Measurements from ENCODE around the gene DQX1.

Gene DQX1

DNA sequence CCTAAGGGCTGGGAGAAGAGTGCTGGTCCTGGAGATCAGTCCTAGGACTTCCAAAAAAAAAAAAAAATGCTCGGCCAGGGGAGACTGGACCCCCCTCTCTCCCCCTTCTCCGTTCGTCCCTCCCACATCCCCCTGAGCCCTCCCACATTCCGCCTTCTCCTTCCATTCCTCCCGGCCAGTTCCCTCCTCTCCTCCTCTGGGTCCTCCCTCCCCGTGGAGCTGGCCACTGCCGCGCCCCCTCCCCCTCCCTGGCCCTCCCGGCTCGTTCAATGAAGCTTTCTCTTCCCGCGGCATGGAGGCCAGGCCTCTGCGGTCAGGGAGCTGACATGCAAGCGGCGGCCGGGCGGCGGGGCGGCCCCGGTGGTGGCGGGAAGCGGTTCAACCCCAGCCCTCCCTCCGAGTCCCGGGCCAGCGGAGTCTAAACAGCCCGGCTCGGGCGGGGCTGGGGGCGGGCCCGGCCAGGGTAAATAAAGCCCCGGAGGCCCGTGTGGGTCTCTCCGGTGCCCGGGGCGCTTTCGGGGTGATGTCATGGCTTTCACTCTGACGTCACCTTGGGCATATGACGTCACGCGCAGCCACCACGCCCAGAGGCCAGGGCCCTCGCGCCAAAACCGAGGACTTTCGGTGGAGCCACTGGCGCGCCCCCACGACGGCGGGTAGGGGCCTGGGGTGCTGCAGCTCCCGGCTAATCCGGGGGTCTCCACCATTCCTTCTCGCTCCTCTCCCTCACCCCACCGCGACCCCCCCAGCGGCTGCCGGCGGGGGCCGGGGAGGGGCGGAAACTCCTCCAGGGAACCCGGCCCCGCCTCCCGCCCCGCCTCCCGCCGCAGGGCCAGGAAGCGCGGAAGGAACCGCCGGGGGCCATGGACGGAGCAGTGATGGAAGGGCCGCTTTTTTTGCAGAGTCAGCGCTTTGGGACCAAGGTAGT, 28.1 kb upstream of the DQX1 start, which contains the start of the genes DOK1 and LOXL3:
Gene DOK1, plus strand, starts transcription at position 829 of the 928 bp plus-strand sequence. Its CDS starts 35 bp downstream, at position 864.
Gene LOXL3, minus strand, starts transcription at position 51 of the 928 bp plus-strand sequence. CDS start 1,308 bp downstream, outside the sequence.
- peak; percentile 94 for DNase-seq

DNA sequence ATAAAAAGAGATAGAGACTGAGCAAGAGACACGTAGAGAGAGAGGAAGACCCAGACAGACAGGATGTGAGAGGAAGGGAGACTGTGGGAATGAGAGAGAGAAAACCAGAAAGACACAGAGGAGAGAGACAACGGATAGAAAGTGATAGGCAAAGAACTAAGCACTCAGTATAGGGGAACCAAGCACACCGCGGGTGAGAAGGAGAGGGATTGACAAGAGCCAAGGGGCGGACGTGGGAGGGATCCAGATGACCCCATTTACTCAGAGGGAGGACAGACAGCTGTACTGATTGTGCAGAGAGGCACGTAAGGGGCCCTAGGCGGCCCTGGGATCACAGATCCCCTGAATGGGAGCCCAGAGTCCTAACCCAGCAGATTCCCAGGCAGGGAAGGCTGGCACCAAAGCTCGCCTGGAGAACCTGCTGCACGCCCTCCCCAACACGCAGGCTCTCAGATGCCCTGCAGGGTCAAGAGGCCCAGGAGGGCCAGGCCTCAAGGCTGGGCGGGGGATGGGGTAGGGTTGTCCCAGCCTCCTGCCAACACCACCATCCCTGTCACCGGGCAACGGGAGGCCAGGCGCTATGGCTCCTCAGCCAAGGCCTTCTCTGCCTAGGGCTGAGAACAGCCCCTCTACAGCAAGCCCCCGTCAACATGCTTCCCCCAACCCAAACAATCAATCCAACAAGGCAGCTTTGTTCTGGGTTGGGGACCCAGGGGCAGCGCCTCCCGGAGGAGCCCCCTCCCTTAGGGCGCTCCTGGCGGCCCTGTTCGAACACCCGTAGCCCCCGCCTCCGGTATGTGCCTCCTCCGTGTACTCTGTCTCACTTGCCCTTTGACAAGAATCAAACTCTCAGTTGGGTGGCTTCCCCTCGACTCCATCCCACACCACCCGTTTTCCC, 27.1 kb upstream of the DQX1 start:
- DNase-seq, result no peak

DNA sequence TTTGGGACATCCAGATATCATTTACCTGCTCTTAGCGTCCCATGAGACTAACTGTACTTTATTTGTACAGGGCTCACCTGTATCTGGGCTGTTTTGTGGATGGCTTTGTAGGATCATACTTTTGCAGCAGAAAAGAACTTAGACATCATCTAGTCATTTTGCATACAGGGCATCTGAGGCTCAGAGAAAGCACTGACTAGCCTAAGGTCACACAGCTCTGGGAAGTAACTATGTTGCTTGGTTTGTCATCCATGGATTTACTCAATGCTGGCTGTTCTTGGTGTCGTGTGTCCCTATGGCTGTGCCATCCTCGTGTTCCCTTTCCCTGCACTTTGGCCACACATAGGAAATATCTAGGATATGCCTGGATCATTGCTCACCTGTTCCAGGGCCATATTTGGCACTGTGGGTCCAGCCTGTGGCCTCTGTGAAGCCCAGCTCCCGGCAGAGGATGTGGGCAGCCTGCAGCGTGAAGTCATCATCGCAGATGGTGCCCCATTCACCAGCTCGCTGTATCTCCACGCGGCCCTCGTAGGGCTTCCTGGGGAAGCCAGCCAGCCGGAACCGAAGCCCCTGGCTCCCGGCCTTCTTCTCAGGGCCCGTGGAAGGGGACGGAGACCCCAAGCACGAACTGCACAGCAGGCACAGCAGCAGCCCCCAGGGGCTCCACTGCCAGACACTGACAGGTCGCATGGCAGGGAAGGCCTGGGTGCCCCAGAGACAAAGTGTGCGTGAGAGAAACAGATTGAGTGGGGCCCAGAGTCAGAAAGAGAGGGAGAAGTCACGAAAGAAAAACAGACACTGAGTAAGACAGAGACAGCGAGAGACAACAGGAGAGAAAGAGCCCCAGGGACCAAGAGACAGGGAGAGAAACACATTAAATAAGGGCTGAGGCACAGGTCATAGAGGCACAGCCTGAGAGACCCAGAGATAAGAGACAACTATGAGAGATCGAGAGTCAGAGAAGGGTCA, 26.2 kb upstream of the DQX1 start:
- no peak for DNase-seq

DNA sequence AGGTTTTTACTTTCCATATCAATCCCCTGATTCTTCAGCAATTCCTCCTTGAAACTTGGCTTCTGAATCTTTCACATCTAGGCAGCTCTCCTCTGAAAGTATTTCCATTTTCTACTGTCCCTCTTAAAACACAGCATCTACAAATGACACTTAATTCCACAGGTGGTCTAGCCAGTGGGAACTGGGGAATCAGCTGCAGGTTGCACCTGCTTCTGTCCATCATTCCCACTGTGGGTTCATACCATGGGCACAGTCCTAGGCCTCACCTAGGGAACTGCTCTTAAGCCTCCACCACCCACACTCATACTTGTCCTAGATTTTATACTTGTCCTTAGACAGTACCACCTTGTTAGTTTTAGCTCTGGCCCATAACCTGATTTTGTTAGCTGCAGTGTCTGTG, 25.5 kb upstream of the DQX1 start:
- no peak for DNase-seq

DNA sequence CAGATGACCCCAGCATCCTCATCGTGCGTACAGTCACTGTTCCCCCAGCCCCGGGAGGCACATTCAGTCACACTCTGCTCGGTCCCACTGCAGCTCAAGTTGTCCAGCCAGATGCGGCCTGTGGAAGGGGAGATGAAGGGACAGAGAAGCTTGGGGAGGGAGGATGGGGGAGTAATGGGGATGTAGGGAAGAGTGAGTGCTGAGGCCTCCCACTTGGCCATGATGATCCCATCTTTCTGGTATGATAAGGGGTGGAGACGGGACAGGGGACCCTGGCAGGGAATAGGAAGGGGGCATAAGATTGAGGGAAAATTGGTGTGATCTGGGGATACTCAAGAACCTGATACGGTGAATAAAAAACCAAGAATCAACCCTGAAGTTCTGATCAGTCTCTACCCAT, 24.2 kb upstream of the DQX1 start:
- DNase-seq, result no peak

DNA sequence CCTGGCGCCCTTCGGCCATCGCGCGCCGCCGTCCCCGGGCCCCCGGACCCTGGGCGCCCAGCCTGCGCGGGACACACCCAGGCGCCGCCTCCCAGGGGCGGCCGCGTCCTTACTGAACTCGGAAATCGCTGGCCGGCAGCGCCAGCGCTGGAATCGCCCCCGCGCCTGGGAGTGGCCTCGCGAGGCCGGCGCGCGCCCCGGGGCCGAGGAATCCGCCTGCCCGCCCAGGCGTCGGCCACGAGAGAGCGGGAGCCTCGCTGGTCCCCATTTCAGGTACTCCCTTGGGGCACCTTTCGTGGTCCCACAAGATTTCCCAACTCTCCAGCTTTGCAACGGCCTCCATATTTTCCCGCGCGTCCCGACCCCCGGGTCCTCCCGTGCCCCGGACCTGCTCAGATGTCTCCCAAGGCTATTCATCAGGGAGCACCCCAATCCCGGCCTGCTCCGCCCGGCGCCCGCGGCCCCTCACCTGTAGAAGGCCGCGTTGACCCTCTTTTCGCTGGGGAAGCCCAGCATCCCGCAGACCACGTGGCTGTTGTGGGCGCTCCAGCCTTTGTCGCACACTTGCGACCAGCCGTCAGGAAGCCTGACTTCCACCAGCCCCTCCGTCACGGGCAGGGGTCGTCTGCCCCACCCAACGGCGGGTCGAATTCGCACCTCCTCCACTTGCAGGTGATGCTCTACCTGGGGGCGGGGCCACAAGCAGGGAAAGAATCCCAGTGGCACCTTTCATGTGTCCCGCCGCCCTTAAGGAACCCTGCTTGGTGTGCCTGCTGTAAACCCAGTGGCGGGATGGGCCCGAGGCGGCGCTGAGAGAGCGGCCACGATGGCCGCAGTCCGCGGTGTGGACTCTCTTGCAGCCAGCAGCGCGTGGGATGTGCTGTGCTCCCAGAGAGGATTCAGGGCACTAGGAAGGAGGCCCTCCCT, 23.1 kb upstream of the DQX1 start:
- DNase-seq, result peak; percentile 75

DNA sequence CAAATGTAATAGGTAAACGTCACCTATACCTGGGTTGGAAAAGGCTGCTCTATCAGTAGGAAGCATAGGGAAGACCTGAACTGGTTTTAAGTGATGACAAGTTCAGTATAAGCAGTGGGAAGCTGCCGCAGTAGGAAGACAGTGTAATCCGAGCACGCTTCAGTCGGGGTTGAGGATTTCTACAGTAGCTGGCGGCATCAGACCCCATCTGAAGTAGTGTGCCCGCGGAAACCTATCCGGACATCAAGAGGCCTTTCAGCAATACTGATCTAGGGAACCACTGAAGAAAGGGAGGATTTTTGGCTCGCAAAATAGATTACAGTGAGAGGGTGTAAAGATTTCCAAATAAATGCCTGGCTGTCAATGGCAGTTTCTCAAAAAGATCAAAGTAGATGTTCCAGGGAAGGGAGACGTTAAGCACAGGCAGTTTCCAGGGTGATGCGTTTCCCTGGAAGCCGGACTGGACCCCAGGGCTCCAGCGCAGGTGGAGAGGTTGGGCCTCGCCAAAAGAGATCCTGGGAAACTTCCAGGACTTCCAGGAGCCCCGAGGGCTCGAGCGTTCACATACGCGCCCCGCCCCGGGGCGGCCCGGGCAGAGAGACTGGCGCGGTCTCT, 22.4 kb upstream of the DQX1 start:
- DNase-seq, result no peak

DNA sequence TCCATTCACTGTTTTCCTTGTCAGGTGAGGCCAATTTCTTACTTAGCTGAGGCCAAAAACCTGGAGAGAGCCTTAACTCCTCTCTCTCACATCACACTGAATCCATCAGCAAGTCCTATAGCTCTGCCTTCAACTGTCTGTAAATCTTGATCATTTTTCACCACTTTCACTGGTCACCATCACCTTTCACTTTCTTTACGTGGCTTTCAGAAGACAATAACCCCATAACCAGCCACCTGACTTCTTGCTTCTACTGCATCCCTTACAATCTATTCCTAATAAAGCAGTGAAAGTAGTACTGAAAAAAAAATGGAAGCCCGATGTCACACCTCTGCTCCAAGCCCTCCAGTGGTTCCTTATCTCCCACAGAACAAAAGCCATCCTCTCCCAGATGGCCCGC, 20.0 kb upstream of the DQX1 start:
- DNase-seq, result no peak

DNA sequence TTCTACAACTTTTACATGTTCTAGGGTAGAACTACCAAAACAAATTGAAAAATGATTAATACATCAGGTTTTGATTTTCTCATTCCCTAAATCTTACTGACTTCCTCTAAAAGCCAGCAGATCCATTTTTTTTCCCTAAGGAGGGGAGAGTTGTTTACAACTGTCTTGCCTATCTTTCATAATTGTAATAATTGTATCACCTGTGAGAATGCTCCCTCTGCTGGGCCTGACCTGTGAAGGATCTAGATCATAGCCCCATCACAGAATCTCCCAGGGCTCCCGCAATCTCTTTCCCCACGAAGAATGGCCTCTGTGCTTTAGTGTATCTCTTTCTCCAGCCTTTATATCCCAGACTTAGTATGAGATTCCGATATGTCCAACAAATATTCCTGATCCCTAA, 18.6 kb upstream of the DQX1 start:
- DNase-seq, result no peak

DNA sequence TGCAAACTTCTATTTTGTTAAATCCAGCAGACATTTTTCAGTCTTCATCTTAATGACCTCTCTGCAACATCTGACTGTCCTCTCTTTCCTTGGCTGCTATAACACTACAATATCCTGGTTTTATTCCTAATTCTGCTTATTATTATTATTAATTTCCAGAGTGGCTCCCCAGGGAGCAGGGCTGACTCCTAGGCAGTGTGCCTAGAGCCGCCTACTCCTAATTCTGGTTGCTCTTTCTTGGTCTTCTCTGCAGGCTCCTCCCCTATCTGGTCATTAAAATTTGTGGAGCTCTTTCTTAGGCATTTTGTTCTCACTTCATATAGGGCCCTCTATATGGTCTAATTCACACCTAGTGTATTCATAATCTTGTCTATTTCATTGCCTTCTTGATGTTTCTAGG, 16.9 kb upstream of the DQX1 start:
- DNase-seq, result no peak

DNA sequence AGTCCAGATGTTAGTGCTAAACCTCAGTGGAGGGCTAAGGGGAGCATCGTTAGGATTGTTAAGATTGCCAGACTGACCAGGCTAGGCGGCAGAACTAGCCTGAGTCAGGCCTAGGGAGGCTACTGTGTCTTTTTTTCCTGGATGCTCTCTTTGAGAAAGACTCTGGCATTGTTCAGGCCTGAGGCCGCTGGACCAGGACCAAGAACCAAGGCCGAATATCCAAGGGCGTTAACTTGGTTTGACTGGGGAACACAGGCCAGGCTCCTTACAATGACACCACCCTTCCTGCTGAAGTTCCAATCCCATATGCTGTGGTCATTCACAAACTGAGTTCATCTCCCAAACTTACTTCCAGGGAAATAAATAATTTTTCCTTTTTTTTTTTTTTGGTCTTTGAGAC, 14.3 kb upstream of the DQX1 start:
- no peak for DNase-seq

DNA sequence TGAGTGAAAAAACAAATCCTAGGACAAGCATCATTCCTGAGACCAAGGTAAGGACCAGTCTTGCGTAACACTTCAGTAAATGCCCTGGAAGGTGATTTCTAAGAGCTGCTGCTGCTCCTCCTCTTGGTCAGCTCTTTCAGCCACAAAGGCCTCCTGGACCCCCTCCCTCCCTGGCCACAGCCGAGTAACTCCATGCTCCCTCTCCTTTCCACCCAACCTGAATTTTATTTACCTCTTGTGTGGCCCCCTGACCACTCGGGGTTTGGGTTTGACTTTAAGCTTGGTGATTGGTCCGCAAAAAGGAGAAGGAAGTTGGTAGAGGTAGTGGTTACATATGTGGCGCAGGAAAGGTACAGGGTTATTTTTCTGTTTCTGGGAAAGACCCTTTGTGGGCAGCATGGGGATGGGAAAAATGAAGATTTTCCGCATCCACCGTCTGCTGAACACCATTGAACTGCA, 12.9 kb upstream of the DQX1 start:
- DNase-seq, result no peak

DNA sequence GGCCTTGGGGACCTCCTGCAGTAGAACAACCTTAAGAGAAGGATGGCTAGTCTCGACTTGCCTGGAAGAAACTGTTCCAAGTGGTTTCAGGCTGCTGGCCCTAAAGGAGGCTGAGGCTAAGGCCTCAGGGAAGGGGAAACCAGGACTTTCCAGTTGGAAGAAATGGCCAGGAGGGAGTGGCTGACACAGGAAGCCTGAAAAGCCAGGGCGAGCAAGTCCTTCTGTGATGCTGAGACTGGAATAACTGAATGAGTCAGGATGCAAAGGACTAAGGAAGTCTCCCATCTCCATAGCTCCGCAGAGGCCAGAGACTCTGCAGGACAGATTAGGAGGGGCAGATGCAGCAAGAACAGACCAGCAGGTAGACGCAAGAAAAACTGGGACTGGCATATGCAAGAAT, 11.1 kb upstream of the DQX1 start:
- DNase-seq, result no peak

DNA sequence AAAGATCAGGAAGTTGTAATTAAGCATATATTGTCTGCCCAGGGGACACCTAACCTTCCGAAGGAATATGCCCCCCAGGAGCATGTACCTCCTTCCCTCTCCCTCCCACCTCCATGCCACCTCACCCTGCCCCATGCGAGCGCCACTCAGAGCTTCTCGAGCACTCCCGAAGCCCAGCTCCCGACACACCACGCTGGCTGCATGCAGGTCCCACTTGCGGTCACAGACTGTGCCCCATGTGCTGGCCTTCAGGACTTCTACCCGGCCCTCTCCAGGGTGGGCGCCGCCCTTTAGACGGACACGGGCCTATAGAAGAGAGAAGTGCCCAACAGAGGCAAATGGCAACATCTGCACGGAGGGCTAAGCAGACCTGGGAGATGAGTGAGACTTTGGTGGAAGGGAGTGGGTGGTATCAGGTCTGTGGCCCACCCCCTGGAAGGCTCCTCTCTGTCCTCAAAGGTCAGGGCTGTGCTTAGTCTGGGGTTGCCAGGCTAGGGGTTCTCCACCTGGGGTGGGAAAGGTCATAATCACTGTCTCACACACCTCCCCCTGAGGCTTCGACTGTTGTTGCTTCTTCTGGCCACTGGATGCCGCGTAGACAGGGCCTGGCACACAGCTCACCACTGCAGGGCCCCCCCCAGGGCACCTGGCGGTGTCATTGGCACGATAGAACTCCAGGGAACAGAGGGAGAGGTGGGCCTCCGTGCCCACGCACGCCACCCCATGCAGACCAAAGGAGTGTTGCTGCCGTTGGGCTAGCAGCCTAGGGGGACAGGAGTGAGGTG, 10.3 kb upstream of the DQX1 start:
- DNase-seq, result no peak

DNA sequence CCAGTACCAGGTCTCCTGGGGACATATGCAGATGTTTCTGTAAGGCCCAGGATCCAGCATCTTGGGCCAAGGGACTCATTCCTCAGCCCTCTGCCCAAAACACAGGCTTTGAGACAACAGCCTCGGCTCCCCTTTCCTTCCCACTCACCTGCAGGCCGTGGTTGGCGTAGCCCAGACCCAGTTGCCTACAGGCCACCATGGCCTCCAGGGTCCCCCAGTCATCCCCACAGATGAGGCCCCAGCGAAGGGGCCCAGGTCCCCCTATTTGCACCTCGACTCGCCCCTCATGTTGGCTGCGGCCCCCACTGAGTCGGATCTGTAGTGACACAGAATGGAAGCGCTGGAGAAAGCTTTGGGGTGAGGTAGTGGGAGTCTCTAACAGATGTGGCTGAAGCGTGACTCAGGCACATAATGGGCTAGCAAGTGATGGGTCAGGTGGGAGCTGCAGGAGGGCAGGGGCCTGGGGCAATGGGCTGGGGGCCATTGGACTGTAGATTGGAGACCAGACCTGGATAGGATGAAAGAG, 9.5 kb upstream of the DQX1 start:
- DNase-seq, result no peak

DNA sequence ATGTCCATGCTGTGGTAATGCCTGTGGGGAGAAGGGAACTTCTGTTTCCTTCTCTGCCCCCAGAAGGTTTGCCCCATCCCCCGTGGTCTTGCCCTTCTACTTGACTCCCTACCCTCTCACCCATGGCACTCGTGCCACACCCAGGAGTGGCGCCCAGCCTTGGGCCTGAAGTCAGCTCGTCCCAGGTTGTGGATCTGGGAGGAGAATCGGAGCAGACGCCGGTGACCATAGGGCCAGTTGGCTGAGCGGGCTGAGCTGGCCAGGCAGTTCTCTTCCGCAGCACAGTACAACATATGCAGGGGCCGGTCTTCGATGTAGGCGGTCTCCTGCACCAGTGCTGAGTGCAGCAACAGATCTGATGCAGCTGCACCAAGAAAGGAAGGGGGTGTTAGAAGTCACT, 8.4 kb upstream of the DQX1 start:
- DNase-seq, result no peak

DNA sequence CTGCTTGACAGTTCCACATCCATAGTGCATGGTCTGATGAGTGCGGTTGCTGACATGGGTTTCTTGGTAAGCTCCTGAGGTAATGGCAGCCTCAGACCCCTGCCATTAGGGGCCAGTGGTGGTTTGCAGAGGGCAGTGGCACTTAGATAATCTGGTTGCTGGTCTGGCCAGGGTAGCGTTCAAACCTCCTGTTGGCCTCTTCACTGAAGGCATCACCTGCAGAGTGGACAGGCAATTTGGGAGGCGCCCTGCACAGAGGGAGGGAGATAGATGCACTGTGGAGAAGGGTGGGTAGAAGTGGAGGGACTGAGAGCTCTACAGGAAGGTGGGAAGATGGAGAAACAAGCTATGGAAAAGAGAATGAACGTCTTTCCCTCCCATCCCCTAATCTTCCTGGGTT, 7.4 kb upstream of the DQX1 start:
- DNase-seq, result no peak

DNA sequence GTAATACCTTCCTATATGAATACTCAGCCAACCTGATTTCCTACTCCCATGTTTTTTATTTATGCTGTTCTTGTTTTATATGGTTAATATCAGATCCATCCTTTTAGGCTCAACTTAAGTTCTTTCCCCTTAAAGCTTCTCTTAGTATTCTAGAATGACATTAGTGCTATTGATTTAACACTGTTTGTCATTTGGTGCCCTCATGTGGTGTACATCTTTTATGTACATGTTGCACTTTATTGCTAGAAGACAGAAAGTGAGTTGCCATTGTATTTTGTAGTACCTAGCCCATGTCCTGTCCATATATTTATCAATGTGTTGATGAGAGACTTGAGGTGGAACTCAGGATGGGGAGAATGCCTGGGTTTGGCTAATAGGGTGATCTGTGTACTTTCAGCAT, 6.2 kb upstream of the DQX1 start:
- no peak for DNase-seq

DNA sequence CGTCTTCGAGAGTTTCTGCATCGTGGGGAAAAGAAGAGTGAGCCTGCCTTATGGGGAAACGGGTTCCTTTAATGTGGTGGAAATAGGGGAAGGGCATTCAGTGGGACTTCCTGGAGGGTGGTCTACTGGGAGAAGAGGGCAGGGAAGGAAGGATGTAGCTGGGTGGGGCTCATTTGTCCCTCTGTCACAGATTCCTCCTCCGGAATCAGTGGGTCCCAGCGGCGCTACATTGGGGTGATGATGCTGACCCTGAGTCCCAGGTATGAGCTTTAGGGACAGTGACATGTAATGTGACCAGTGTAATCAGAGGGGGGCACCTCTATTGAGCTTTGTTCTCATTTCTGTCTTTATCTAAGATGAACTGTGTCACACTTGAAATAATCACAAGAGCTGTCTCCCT, 5.6 kb upstream of the DQX1 start:
- DNase-seq, result no peak

Data from left hindlimb (tissue), 1 donor.